GM12891 (cell line): ENCODE data around the gene MPO.

ENCODE experiments used
- POLR2A ChIP-seq: IDR thresholded peaks from 2 replicates; pipeline ENCODE4 v1.6.1; 2011; ENCODE audit warnings: low read depth, low read length, control low read depth
- POLR2AphosphoS5 ChIP-seq: IDR thresholded peaks from 2 replicates; pipeline ENCODE4 v1.6.1; 2011; ENCODE audit warnings: low read depth, low read length, control low read depth
- POU2F2 ChIP-seq: IDR thresholded peaks from 2 replicates; pipeline ENCODE4 v1.6.1; 2011; ENCODE audit warnings: low read depth, mild to moderate bottlenecking, control low read depth, low read length, moderate library complexity

DNA sequence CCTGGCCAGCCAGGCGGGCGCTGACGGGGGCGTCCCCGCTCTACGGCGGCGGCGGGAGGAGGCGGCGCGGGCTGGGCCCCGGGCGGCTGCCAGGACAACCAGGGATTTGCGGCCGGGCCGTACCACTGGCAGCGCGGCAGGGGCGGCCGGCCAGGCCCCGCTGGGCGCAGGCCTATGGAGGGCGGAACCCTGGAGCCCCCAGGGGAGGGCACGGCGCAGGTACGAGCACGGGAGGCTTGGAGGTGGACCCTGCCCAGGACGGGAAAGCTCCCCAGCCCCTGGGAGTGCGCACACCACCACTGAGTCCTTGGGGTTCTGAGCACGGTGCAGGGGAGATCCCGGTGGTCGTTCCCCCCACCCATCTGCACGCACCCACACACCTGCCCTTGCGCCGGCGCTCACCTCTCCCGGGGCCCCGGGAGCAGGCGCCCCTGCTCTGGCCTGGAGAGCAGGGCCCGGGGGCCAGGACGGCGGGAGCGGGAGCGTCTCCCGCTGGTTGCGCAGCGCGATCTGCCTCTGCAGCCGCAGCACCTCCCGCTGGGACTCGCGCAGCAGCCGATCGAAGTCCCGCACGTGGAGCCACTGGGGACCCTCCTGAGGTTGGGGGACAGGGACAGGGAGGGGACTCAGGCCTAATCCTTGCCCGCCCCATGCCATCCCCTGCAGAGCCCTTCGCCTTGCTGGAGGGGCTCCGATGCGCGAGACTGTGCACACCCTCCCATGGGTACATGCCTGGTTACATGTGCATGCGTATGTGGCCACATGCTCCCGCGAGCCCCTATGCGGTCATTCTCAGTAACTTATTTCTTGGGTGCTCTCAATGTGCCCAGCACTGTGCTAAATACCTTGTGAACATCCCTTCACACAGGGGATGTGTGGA is 43.9 kb upstream of the MPO start:
- TF ChIP-seq POU2F2 (no peak; the same call in 1 of the 2 replicates), POLR2AphosphoS5 (no peak; the same call in none of the 2 replicates), POLR2A (peak; percentile 70)
